GM18502 (cell line): ENCODE results near the gene RPL18A.

Experiments used
- ATAC-seq: cut with Tn5 transposase; IDR thresholded peaks from one replicate; pipeline ENCODE4 v1.9.1; 2021; ENCODE audit warnings: mild to moderate bottlenecking; ENCODE audit not compliant: unreplicated experiment, poor library complexity

Gene RPL18A

DNA sequence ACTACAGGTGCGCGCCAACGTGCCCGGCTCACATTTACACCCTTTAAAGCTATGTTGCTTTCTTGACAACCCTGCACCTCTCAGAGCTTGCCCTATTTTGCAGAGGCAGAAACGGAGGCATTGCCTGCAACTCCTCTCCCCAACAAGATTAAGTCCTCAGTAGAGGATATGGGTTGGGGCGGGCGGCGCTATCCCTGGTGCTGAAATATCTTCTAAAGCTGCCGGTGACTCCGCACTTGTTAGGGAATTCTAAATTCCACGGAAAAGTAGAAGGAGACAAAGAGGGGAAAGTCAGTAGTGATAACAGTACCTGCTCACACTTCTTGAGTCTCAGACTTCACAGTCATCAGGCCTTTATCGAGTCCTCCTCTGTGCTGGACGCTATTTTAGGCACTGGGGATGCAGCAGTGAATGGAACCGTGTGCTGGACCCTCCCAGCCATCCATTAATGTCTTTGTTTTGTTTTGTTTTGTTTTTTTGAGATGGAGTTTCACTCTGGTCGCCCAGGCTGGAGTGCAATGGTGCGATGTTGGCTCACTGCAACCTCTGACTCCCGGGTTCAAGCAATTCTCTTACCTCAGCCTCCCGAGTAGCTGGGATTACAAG, 30.0 kb downstream of the RPL18A start:
- ATAC-seq = no peak

DNA sequence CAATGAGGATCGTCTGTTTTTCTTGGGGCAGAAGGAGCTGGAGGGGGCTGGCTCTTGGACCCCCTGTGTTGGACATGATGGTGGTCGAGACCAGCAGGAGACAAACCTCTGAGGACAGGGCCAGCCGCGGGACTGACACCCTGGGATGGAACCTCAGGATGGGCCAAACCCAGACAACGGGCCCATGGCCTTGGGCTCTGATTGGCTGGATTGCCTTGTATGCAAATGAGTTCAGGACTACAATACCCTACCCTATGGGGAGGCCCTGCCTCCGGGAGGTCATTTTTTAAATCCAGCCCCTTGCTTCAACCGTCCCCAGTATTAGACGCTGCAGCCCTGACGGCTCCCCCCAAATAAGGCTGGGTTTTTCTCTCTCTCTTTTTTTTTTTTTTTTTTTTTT, 34.1 kb downstream of the RPL18A start:
- ATAC-seq = no peak

DNA sequence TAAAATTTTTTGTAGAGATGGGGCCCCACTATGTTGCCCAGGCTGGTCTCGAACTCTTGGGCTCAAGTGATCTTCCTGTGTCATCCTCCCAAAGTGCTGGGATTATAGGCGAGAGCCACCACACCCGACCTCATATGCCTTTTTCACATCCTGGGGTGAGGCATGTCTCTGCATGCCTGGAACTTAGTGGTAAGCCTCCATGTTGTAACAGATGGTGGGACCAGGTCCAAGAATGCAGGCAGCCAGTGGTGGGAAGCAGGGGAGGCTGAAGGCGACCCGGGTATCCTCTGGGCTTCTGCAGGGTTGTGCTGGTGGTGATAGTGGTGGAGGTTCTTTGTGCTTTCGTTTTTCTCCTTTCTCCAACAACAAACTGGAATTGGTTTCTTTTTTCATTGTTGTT, 43.0 kb downstream of the RPL18A start:
- no peak for ATAC-seq

DNA sequence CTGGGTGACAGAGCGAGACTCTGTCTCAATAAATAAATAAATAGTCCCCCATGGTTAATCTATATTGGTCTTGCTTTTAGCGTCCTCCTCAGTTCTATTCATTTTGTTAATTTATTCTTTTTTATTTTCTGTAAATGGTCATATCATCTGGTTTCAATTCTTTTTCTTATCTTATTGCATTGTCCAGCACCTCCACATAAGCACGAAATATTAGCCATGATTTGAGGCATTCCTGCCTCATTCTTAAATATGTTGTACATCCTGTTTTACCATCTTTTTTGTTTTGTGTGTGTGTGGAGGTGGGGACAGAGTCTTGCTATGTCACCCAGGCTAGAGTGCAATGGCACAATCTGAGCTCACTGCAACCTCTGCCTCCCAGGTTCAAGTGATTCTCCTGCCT, 48.5 kb downstream of the RPL18A start:
- ATAC-seq = no peak

DNA sequence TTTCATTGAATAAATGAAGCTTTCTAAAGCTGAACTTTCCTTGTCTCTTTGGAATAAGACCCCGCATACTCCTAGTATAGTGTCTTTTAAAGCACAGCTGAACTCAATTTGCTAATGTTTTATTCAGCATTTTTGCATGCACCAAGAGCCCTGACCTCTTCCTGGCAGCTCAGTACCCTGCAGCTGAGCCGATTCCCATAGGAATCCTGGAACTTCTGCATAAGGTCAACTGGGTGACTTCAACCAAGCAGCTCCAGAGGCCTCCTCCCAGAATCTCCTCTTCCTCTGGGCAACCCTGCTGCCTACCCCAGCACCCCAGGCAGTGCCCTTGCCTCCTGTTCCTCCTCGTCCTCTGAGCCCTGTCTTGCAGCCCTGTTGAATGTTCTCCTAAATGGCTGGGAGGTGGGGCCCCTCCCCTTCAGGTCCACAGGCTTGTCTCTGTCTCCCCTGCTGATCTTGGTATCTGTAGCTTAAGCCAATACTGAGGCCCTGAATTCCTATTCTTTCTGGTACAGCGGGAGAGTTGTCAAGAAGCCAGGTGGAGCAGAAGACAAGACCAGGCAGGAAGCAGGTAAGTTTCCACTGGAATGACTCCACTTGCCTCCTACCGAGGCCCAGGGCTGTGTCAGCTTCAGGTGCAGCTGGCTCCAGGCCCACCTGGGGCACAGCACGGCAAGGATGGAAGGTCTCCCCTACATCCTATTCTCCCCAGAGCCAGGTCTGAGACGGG, 49.5 kb downstream of the RPL18A start:
- ATAC-seq = no peak

DNA sequence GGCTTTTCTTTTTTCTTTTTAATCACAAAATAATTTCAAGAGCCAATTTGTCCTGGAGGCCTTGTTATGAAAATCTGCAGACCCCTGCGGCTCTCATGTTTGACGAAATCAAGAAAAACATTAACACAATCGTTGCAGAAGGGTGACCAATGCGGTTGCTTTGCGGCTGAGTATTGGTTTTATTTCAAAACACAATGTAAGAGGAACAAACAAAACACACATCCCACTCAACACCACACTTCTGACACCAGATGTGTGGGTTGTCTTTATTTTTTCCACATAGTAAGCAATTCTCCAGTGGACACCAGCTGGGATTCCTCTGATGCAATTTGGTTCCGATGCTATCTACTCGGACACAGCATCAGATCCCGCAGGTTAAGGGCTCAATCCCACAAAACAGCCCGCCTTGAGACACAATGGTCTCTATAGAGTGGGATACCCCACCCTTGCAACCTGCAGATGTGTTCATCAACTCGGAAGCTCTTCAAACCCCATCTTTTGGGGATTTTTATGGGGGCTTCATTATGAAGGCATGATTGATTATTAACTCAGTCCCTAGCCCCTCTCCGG, 51.2 kb downstream of the RPL18A start:
- no peak for ATAC-seq
